Cortex of kidney (tissue), 1 donor: ENCODE measurements around the gene SGCD.

Experiments
- DNase-seq: peaks from one replicate; lab custom pipeline; 2025; lab: John Stamatoyannopoulos, UW

Gene SGCD

DNA sequence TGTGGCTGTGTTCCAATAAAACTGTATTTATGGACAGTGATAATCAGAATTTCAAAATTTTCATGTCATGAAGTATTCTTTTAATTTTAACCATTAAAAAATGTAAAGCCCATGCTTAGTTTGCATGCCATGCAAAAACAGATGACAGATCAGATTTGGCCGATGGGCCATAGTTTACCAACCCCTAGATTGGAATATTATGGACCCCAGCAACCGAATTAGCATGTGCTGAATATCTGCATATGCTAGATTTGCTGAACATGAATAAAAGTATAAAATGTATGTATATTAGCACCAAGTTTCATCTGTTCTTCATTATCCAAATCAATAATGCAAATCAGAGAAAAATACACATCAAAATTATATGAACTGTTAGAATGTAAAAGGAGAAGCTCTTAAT, 364.6 kb downstream of the SGCD start:
- DNase-seq, result no peak

DNA sequence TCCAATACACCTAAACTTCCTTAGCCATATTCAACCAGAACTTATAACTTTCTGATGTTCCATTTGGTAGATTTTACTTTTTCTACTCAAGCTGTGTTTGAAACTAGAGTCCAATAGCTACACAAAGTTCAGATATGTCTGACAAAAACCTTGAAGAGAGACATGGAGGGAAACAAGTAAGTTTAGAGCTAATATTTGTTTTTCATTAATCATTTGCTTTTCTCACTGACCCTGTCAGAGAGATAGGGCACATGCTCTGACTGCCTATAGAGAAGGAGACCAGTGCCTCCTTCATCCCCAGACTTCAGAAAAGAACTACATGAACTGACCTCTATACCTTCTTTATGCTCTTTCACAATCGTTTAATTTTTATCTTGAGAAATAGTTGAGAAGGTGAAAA, 366.1 kb downstream of the SGCD start:
- no peak for DNase-seq

- no peak for DNase-seq
These were observed 367.6 kb downstream of the SGCD start for GRCh38 chr5:156694598-156694997.

DNA sequence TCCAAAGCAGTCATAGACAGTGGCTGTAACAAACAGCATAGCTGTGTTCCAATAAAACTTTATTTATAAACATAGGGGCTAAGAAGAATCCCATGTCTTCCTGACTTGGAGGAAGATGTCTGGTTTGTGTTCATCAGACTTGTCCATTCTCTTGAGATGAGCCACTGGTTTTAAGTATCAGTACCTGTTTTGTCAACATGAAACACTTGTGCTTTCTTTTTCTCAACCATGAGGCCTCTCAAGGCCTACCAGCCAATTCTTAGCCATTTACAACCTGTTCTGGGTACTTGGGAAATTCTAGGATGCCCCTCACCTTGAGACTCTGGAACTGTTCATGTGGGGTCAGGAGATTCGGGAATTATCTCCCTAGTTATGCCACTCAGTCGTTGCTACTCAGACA, 368.8 kb downstream of the SGCD start:
- no peak for DNase-seq

DNA sequence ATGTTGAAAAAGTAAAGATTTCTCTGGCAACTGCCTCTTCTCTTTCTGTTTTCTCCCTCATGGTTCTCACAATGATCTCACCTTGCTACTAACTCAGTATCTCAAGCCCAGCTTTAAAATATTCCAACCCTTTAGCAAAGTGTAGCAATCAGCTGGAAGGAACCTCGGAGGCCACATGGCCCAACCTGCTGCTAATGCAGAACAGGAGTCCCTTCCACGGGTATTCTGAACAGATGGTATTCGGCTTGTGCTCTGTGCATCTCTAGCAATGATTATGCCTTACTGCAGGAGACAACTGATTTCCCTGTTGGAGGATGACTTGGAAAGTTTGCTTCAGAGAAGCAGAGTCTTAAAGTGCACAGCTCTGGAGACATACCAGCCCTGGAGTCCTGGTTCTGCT, 371.4 kb downstream of the SGCD start:
- DNase-seq, result no peak

GRCh38 chr5:156699147-156699546, 372.2 kb downstream of the SGCD start:
- no peak for DNase-seq

- DNase-seq, result no peak
These were observed 377.2 kb downstream of the SGCD start for GRCh38 chr5:156704139-156704538.

DNA sequence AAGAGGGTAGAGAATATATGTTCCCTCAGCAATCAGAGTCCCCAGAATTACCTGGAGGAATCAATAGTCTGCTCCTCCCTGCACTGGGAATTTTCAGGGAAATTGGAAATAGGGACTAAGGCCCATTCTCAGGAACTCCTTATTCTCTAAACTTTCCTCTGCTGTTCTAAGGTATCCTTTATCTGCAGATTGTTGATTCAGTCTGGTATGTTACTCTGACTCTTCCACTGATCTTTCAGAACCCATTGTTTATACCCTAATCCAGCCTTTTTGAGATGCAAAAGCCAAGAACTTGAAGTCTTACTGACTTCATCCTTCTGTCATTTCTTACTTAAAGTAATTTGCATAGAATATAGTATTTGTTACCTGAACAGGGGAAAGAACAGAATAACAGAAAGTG, 379.7 kb downstream of the SGCD start:
- no peak for DNase-seq

DNA sequence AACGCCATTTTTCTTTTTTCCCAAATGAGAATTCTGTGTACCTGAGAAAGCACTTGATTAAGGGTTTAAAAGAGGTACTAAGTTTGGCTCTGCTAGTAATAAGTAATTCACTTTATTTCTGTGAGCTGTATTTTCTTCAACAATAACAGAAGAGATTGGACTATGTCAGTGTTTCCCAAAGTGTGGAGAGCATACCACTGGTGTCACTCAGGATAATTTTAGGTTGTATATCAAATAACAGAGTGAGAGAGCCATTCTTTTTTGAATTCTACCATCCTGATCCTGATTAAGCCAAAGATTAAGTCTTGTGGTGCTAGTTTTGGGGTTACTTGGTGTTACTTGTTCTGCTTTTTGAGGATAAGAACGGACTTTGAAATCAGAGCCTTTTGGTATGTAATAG, 380.8 kb downstream of the SGCD start:
- no peak for DNase-seq

DNA sequence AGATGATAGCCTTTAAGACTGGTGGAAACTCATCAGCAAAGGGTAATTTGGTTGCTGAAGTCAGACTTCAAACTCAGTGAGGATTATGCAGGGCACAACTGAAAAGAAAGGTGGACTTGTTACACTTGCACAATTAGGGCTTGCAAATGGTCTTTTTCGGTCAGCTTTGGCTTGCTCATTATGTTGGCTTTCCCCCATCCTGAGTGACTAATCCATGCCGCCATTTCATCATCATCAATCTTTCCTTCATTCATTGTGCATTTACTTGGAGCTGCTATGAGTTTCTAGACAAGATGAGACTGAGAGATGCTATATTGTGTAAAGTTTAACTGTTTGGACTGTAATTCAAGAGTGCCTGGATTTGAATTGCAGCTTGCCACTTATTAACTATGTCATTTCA, 388.3 kb downstream of the SGCD start:
- no peak for DNase-seq

GRCh38 chr5:156716591-156717380, 389.8 kb downstream of the SGCD start:
- no peak for DNase-seq

GRCh38 chr5:156718985-156719384, 392.0 kb downstream of the SGCD start:
- no peak for DNase-seq

DNA sequence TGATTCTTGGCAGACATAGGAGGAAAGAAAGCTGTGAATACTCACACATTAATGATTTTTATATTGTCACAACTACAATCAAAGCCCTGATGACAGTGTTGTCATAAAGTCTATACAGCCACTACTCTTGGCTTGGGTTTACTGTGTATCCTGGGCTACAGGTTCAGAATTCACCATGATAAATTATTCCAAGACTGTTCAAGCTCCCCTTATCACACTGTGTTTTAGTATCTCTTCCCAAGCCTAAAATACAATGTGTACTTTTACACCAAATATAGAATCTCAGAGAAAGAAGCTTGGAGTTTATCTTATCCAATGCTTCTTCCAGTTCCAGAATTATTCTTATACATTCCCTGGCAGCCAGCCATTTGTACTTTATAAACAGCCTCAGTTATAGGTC, 395.4 kb downstream of the SGCD start:
- no peak for DNase-seq

DNA sequence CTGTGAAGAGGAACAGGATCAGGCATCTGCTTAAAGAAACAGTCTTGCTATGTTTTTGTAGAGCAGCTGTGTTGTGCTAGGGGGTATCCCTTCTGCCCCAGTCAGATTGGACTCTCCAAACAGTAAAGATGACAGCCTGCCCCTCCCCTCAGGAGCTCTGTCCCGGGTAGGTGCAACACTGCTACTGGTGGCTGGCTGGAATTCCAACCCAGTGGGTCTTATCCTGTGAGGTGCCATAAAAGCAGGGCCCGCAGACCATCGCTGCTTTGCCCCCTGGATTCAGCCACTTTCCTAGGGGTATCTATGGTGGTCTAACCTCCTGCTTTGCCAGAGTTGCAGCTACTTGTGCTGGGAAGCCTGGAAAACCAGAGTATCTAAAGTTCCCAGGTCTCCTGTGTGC, 408.5 kb downstream of the SGCD start:
- no peak for DNase-seq

DNA sequence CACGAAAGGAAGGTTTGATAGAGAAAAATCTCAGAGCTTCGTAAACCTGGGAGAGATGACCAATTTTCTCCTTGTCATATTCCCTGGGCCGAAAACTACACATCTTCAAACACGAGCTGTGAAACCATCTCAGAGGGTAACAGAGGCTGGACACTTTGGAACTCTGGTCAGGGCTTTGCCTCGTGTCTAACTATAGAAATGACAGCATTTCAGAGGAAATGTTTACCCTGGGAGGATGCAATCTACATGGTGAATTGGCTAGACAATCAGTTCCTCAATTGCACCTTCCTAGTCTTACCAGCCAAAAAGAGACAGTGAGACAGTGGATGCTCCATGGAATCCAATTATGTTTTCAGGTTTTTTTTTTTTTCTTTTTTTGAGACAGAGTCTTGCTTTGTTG, 414.6 kb downstream of the SGCD start:
- no peak for DNase-seq

DNA sequence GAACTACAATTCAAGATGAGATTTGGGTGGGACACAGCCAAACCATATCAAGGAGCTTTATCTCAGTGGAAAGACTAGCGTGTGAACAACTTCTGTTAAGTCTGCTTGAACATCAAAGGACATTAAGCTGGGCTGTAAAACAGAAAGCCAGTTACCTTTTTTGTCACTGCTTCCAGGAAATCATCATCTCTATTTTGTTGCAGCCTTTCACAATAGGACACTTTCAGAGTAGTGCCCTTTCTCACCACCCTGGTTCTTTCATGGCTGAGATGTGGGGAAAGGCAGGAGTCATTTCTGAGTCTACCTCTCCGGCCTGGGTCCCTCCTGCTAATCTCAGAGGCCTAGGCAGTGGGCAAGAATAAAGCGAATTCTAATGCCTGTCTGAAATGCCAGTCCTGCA, 426.9 kb downstream of the SGCD start:
- no peak for DNase-seq

DNA sequence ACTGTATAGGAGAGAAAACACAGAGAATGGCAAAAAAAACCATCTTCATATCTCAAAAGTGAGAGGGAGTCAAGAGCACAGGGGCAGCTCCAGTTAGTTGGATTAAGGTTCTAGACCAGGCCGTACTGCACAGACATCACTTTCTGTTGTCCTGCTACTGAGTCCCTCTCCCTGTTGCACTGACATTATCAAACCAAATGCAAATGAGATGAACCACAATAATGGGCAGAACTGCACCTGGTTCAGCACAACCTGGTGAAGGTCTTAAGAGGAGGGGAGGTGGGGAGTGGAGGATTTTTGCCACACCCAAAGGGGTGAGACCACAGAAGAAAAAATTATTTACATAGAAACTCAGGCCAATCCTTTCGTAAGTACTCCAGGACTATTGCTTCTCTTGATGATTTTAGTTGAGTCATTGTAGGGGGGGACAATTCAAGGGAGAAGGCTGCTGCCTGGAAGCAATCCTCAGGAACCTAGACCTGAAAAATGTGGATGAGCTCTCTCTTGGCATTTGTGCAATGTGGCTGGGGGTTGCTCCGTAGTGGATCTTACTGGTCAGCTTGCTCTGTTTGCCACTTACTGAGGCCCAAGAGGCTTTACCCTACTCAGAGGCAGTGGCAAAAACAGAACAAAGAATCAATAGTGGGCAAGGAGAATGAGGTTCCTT, 428.6 kb downstream of the SGCD start:
- DNase-seq, result no peak

DNA sequence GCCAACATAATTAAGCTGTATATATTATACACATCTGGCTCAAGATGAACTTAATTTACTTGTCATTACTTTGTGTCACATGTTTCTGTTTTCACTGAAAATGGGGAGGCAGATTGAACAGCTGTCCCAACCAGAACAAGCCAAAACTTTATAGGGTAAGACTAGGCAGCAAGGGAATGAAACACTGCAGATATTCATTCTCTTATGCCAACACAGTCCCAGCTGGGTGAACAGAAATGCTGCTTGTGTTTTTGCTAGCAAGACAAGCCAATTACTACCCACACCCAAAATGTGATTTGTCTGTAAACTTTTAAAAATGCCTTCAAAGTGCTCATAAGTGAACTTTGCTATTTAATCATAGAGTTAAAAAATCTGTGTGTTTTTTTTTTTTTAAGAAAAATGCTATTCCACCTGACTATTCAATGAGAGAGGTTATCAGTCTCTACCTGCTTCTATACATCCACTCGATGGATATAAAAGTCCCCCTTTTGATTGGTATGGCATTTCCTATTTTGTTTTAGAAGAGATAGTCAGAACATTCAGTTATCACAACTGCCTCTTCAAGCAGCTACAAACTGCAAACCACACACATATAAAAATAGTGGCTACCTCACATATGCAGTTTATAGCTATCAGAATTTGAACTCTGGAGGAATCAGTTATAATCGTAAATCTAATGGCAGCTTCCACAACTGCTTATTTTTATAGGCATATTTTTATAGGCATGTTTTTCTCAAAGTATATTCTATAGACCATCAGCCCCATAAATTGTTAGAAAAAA, 431.2 kb downstream of the SGCD start:
- no peak for DNase-seq

DNA sequence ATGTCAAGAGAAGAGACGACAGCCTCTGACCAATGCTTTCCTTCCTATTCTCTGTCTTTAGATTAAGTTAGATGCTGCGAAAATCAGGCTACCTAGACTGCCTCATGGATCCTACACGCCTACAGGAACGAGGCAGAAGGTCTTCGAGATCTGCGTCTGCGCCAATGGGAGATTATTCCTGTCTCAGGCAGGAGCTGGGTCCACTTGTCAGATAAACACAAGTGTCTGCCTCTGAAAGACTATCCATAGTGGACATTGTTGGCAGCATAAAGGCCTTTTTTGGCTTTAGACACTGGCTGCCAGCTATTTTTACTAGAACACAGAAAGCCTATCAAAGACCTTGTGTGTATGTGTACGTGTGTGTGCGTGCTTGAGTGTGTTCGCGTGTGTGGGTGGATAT, 432.2 kb downstream of the SGCD start:
- no peak for DNase-seq

DNA sequence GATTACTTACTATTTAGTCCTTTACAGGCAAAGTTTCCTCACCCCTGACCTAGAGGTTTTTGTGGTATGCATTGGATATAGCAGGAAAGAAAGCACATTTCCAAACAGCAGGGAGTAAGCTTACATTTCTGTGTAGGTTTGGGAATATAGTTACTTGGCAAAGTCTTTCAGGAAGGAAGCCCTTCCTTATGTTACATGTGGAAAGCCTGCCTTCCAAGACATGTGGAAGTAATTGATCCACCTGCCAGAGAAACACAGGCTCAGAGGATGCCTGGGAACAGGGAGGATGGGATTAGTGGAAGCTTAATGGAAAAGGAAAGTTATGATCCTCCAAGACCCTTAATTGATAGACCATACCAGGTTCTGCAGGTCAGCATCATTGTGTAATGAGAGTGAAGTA, 435.8 kb downstream of the SGCD start:
- no peak for DNase-seq

- no peak for DNase-seq
These were observed 437.4 kb downstream of the SGCD start for GRCh38 chr5:156764176-156764971.

GRCh38 chr5:156774273-156774672, 447.3 kb downstream of the SGCD start:
- DNase-seq, result no peak
